HL-60 (cell line): ENCODE measurements around the gene CTDP1.

Experiments used
- DNase-seq, 2 experiments: peaks; one replicate each; pipeline ENCODE4 v3.0.0-alpha.2; 2010 to 2020; ENCODE audit warnings: low read depth in 1 of 2, low spot score in 1 of 2
- H3K27ac ChIP-seq: fragments of 250-450 bp; sonication (Bioruptor Pico); replicated peaks from 2 replicates; pipeline ENCODE4 v1.5.1; 2020; ENCODE audit warnings: mild to moderate bottlenecking, moderate library complexity
- H3K27me3 ChIP-seq: fragments of 250-450 bp; sonication (Bioruptor Pico); 2 replicates; pipeline ENCODE4 v1.5.1; 2021; ENCODE audit warnings: mild to moderate bottlenecking, moderate library complexity; ENCODE audit not compliant: insufficient read depth, poor library complexity, severe bottlenecking
- H3K4me3 ChIP-seq: replicated peaks from 2 replicates; pipeline ENCODE4 v1.5.1; 2011; ENCODE audit warnings: mild to moderate bottlenecking, control low read depth, low read length; ENCODE audit not compliant: insufficient read depth
- GABPA ChIP-seq: IDR thresholded peaks from 2 replicates; pipeline ENCODE4 v1.6.1; 2012; ENCODE audit warnings: low read depth
- POLR2AphosphoS5 ChIP-seq: IDR thresholded peaks from 2 replicates; pipeline ENCODE4 v1.6.1; 2012; ENCODE audit warnings: low read depth
- SPI1 ChIP-seq: IDR thresholded peaks from 2 replicates; pipeline ENCODE4 v1.6.1; 2012; ENCODE audit warnings: low read depth, mild to moderate bottlenecking, borderline replicate concordance
- TF ChIP-seq, protein P1 (sequence below): IDR thresholded peaks from 2 replicates; pipeline ENCODE4 v1.6.1; 2012; ENCODE audit warnings: low read depth; ENCODE audit not compliant: insufficient replicate concordance
- TF ChIP-seq, protein P2 (sequence below): IDR thresholded peaks from one replicate; pipeline ENCODE4 v1.5.1; 2011; ENCODE audit warnings: low read length, control low read depth, inconsistent platforms; ENCODE audit not compliant: insufficient read depth

The CTDP1 gene

DNA sequence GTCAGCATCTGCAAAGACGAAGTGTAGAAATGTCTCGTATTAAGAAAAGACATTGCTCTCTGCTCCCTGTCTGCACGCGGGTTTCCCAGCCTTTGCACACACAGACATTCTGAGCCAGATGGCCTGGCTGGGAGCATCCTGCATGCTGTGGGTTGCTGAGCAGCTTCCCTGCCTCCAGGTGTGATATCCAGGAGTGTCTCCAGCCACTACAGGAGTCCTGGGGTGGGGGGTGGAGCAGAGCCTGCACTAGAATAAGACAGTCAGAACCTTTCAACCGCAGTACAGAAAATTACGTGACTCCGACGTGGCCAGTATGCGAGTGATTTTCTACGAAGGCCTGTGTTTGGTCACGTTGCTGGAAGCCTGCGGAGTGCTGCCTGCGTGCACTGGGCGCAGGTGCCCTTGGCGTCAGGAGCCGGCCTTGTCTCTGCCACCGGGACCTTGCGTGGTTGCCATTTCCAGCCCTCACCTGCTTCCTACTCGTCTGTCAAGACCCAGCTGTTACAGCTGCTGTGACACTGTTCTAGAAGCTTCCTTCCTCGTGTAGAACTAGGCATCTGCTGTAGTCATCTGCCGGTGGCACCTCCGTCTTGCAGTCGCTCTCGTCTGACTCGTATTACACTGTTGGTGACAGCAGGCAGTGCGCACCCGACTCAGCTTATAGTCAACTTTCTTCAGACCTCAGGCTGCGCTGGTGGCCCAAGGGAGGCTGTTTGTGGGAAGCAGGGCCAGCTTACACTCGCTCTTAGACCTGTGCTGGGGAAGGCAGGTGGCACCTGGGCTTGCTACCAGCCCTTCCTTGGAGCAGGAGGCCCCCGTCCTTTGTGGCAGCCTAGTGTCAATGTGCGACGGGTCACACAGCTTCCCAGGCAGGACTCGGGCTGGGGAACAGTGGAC lies 11.2 kb downstream of the CTDP1 start:
- no peak for DNase-seq
- H3K4me3 ChIP-seq, result no peak overlapping the region
- no peak for TF ChIP-seq POLR2AphosphoS5
- TF ChIP-seq SPI1, result no peak
- TF ChIP-seq, protein P1, sequence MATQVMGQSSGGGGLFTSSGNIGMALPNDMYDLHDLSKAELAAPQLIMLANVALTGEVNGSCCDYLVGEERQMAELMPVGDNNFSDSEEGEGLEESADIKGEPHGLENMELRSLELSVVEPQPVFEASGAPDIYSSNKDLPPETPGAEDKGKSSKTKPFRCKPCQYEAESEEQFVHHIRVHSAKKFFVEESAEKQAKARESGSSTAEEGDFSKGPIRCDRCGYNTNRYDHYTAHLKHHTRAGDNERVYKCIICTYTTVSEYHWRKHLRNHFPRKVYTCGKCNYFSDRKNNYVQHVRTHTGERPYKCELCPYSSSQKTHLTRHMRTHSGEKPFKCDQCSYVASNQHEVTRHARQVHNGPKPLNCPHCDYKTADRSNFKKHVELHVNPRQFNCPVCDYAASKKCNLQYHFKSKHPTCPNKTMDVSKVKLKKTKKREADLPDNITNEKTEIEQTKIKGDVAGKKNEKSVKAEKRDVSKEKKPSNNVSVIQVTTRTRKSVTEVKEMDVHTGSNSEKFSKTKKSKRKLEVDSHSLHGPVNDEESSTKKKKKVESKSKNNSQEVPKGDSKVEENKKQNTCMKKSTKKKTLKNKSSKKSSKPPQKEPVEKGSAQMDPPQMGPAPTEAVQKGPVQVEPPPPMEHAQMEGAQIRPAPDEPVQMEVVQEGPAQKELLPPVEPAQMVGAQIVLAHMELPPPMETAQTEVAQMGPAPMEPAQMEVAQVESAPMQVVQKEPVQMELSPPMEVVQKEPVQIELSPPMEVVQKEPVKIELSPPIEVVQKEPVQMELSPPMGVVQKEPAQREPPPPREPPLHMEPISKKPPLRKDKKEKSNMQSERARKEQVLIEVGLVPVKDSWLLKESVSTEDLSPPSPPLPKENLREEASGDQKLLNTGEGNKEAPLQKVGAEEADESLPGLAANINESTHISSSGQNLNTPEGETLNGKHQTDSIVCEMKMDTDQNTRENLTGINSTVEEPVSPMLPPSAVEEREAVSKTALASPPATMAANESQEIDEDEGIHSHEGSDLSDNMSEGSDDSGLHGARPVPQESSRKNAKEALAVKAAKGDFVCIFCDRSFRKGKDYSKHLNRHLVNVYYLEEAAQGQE, result no peak
- TF ChIP-seq GABPA, result no peak
- TF ChIP-seq, protein P2, sequence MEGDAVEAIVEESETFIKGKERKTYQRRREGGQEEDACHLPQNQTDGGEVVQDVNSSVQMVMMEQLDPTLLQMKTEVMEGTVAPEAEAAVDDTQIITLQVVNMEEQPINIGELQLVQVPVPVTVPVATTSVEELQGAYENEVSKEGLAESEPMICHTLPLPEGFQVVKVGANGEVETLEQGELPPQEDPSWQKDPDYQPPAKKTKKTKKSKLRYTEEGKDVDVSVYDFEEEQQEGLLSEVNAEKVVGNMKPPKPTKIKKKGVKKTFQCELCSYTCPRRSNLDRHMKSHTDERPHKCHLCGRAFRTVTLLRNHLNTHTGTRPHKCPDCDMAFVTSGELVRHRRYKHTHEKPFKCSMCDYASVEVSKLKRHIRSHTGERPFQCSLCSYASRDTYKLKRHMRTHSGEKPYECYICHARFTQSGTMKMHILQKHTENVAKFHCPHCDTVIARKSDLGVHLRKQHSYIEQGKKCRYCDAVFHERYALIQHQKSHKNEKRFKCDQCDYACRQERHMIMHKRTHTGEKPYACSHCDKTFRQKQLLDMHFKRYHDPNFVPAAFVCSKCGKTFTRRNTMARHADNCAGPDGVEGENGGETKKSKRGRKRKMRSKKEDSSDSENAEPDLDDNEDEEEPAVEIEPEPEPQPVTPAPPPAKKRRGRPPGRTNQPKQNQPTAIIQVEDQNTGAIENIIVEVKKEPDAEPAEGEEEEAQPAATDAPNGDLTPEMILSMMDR, result no peak
- H3K27me3 ChIP-seq, result no peaks in the 10 kb centered on the region
- no peak overlapping the region for H3K27ac ChIP-seq

DNA sequence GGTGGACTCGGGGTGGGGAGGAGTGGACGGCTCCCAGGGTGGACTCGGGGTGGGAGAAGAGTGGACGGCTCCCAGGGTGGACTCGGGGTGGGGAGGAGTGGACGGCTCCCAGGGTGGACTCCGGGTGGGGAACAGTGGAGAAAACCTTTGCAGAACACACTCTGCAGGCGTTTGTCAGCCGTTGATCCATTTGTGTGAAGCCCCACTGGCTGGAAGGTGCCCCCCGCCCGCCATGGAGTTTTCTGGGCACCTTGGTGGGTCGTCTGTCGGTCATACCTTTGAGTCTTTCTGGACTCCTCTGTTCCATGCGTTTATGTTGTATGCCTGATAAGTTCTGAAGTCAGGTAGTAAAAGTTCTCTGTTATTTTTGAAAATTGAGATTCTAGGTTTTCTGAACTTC lies 12.5 kb downstream of the CTDP1 start:
- no peak for DNase-seq
- H3K4me3 ChIP-seq, result no peak overlapping the region
- no peaks in the 10 kb centered on the region for H3K27me3 ChIP-seq
- no peak for TF ChIP-seq POLR2AphosphoS5
- TF ChIP-seq, protein P1, result no peak
- TF ChIP-seq SPI1, result no peak
- TF ChIP-seq GABPA, result no peak
- TF ChIP-seq, protein P2, result no peak
- H3K27ac ChIP-seq, result no peak overlapping the region

DNA sequence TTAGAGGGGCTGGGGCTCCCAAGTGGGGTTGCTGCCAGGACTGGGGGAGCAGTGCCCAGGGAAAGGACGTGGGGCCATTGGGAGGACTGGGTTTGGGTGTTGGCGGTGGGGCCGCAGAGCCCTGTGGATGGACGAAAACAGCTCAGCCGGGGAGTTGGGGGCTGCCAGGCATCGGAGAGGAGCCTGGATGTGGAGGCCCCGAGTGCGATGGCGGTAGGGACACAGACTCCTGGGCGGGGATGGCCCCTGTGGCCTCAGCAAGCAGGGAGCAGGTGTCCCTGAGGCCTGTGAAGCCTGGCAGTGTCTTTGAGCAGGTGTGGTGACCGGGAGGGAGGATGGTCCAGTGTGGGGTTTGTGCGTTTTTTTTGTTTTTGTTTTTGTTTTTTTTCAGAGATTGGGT lies 13.3 kb downstream of the CTDP1 start:
- H3K27ac ChIP-seq, result no peak overlapping the region; the same call in 1 of the 2 replicates
- no peak for DNase-seq
- H3K4me3 ChIP-seq, result no peak overlapping the region
- H3K27me3 ChIP-seq, result no peaks in the 10 kb centered on the region
- TF ChIP-seq, protein P2, result no peak
- TF ChIP-seq GABPA (no peak), SPI1 (no peak), POLR2AphosphoS5 (no peak)
- TF ChIP-seq, protein P1, result no peak
